Common myeloid progenitor, CD34-positive (primary cell): Measurements from ENCODE around the gene HOXC11.

Source experiments
- CTCF ChIA-PET: fragments of 350-600 bp; sonication (Branson Sonifier 250); formaldehyde crosslinking; loops from one replicate; lab custom pipeline; 2021; ENCODE audit warnings: antibody characterized with exemption; lab: Charles Lee
- POLR2A ChIA-PET: fragments of 350-600 bp; sonication (Branson Sonifier 250); formaldehyde crosslinking; loops from one replicate; lab custom pipeline; 2021; ENCODE audit warnings: antibody characterized with exemption; lab: Charles Lee
- DNase-seq, 3 donors: peaks; one replicate each; pipeline versions ENCODE4 v3.0.0 to v3.0.0-alpha.2; 2013
- H3K27ac ChIP-seq, 2 experiments: 1 replicate in 1 of 2; 2 replicates in 1 of 2; pipeline ENCODE4 v1.7.0; 2013; ENCODE audit warnings: inconsistent platforms in 2 of 2, low read length in 2 of 2, mild to moderate bottlenecking in 2 of 2, low read depth in 1 of 2, moderate library complexity in 1 of 2; ENCODE audit not compliant: severe bottlenecking in 2 of 2, insufficient read depth in 1 of 2, poor library complexity in 1 of 2
- H3K27me3 ChIP-seq, 5 experiments: replicated peaks in 2 of 5; 1 replicate in 3 of 5; 2 replicates in 2 of 5; pipeline versions ENCODE4 v1.6.1 to v1.7.0; 2013; ENCODE audit warnings: low read length in 4 of 5, mild to moderate bottlenecking in 2 of 5, moderate library complexity in 2 of 5, inconsistent platforms in 1 of 5; ENCODE audit not compliant: insufficient read depth in 5 of 5, control insufficient read depth in 4 of 5
- H3K36me3 ChIP-seq, 4 experiments: 1 replicate in 2 of 4; 2 replicates in 2 of 4; pipeline versions ENCODE4 v1.6.1 to v1.7.0; 2013; ENCODE audit warnings: low read length in 3 of 4, control low read depth in 1 of 4, mild to moderate bottlenecking in 1 of 4; ENCODE audit not compliant: control insufficient read depth in 4 of 4, insufficient read depth in 4 of 4
- H3K4me1 ChIP-seq, 4 experiments: 1 replicate in 3 of 4; 2 replicates in 1 of 4; pipeline versions ENCODE4 v1.6.1 to v1.7.1; 2013; ENCODE audit warnings: low read length in 3 of 4, mild to moderate bottlenecking in 3 of 4, control low read depth in 1 of 4, inconsistent platforms in 1 of 4, moderate library complexity in 1 of 4; ENCODE audit not compliant: control insufficient read depth in 4 of 4, insufficient read depth in 4 of 4; ENCODE audit errors: control extremely low read depth in 1 of 4
- H3K4me3 ChIP-seq, 7 experiments: 1 replicate in 4 of 7; 2 replicates in 3 of 7; pipeline versions ENCODE4 v1.5.1 to v1.7.0; 2013; ENCODE audit warnings: mild to moderate bottlenecking in 7 of 7, low read length in 6 of 7, moderate library complexity in 6 of 7, inconsistent platforms in 2 of 7, low read depth in 2 of 7, control low read depth in 1 of 7; ENCODE audit not compliant: insufficient read depth in 4 of 7, control insufficient read depth in 1 of 7; ENCODE audit errors: extremely low read depth in 1 of 7
- H3K9me3 ChIP-seq, 5 experiments: 1 replicate in 4 of 5; 2 replicates in 1 of 5; pipeline versions ENCODE4 v1.6.1 to v1.7.1; 2013; ENCODE audit warnings: low read length in 4 of 5, mild to moderate bottlenecking in 2 of 5, inconsistent platforms in 1 of 5, low read depth in 1 of 5, moderate library complexity in 1 of 5; ENCODE audit not compliant: control insufficient read depth in 4 of 5, insufficient read depth in 2 of 5; ENCODE audit errors: control extremely low read depth in 1 of 5
- WGBS: methylation state at CpG from one replicate; pipeline ENCODE4 v1.1.5; 2013; ENCODE audit not compliant: insufficient coverage; 5-methylcytosine and 5-hydroxymethylcytosine counted together

HOXC11 gene

DNA sequence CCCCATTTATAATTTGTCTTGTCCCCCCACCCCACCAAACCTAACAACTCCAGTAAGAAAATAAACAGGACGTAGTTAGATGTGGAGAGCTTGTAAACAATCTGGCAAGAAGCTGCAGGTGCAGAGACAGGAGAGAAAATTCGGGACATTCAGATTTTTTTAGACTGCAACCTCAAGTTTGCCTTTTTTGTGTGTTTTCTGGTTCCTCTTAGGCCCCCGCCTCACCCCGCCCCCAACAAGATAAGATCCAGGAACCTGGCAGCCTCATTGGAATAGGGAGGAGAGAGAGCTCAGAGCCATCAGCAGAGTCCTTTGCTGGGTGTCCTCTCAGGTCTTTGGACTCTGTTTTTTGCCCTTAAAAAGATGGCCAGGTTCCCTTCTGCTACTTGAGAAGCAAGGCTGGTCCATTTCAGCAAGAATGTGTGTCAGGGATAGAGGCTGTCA lies 14.9 kb downstream of the HOXC11 start:
- POLR2A ChIA-PET, result no interaction called here
- peaks cover 0 to 8% (median 0%) of the 10 kb centered on the region in 5 experiments for H3K9me3 ChIP-seq
- 8% methylated on average over 4 of the region's 4 CpGs for WGBS
- DNase-seq, result no peak
- peaks cover 0 to 25% (median 19%) of the 10 kb centered on the region in 4 experiments for H3K4me1 ChIP-seq
- CTCF ChIA-PET, result interaction anchor here (0.9 to 5.6 kb wide), 22 partner anchors 10 to 232 kb away, joined by 3 to 46 read pairs (median 4); partner anchors contain the start of gene HOXC9
- no peak overlapping the region for H3K27ac ChIP-seq
- H3K27me3 ChIP-seq, result peaks cover 36 to 99% (median 64%) of the 10 kb centered on the region in 5 experiments
- no peak overlapping the region for H3K4me3 ChIP-seq
- H3K36me3 ChIP-seq, result no peaks in the 10 kb centered on the region

DNA sequence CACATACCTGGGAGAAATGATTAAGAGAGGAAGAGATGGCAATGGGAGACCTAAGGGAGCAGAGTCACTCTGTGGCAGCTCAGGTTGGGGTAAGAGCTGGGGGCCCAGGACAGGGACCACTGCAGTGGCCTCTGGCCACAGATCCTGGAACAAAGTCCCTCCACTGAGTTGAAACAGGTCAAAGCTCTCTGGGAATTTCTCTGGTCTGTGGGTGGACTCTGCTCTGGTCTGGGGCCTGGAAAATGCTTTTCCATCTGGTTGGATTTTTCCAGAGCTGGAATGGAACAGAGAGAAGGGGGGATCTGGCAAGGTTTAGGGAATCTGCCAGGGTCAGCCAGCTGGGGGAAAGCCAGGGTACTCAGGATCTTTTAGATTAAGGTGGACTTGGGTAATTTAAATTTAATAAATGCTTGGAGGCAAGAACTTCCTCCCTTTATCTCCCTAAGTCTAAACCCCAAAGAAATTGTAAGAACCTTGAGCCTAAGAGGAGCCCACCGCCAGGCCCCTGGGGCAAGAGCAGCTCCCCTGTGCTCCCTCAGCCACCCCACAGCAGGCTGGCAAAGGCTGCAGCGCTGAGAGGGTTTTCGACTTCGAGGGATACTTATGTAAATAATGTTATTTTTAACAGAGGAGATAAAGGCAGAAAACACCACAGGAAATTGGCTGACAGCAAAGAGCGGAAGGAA lies 15.8 kb downstream of the HOXC11 start:
- H3K27me3 ChIP-seq, result peaks cover 36 to 99% (median 60%) of the 10 kb centered on the region in 5 experiments
- H3K4me3 ChIP-seq, result no peak overlapping the region
- ChIA-PET CTCF (interaction anchor here (1.1 to 5.6 kb wide), 19 partner anchors 11 to 233 kb away, joined by 3 to 46 read pairs (median 5); partner anchors contain the start of gene HOXC9), POLR2A (no interaction called here)
- no peaks in the 10 kb centered on the region for H3K36me3 ChIP-seq
- WGBS, result 0% methylated on average over 1 of the region's 5 CpGs
- H3K4me1 ChIP-seq, result peaks cover 0 to 24% (median 16%) of the 10 kb centered on the region in 4 experiments
- H3K9me3 ChIP-seq, result peaks cover 0 to 6% (median 0%) of the 10 kb centered on the region in 5 experiments
- no peak for DNase-seq
- no peak overlapping the region for H3K27ac ChIP-seq

DNA sequence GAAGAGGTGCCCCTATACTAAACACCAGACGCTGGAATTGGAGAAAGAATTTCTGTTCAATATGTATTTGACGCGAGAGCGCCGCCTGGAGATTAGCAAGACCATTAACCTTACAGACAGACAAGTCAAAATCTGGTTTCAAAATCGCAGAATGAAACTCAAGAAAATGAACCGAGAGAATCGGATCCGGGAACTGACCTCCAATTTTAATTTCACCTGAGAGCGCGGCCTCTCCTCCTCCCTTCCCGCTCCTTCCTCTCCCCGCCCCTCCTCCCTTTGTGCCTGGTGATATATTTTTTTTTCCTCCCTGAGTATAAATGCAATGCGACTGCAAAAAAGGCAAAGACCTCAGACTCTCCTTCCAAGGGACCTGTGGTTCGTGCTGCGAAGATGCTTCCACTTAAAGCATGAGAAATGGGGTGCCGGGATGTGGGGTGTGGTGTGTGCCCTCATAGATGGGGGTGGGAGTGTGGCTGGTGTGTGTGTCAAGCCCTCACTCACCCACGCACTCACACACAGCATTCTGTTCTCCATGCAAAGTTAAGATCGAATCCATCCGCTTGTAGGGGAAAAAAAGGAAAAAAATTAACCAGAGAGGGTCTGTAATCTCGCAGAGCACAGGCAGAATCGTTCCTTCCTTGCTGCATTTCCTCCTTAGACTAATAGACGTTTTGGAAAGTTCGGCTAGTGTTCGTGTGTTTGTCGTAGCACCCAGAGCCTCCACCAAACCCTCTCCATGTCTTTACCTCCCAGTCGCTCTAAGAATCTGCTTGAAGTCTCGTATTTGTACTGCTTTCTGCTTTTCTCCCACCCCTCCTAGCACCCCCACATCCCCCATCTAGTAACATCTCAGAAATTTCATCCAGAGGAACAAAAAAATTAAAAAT lies 16.5 kb downstream of the HOXC11 start:
- Histone ChIP-seq H3K4me3 (no peak overlapping the region), H3K36me3 (no peaks in the 10 kb centered on the region), H3K27me3 (peaks cover 33 to 99% (median 62%) of the 10 kb centered on the region in 5 experiments), H3K4me1 (peaks cover 0 to 21% (median 11%) of the 10 kb centered on the region in 4 experiments), H3K9me3 (peaks cover 0 to 2% (median 0%) of the 10 kb centered on the region in 5 experiments), H3K27ac (no peak overlapping the region)
- under 1% methylated on average over 20 of the region's 28 CpGs for WGBS
- ChIA-PET POLR2A (no interaction called here), CTCF (interaction anchor here (0.9 to 5.6 kb wide), 12 partner anchors 10 to 235 kb away, joined by 3 to 46 read pairs (median 6); partner anchors contain the start of genes HOXC12 and HOXC9)
- DNase-seq, result peak; percentile 60 to 77 (median 74)

DNA sequence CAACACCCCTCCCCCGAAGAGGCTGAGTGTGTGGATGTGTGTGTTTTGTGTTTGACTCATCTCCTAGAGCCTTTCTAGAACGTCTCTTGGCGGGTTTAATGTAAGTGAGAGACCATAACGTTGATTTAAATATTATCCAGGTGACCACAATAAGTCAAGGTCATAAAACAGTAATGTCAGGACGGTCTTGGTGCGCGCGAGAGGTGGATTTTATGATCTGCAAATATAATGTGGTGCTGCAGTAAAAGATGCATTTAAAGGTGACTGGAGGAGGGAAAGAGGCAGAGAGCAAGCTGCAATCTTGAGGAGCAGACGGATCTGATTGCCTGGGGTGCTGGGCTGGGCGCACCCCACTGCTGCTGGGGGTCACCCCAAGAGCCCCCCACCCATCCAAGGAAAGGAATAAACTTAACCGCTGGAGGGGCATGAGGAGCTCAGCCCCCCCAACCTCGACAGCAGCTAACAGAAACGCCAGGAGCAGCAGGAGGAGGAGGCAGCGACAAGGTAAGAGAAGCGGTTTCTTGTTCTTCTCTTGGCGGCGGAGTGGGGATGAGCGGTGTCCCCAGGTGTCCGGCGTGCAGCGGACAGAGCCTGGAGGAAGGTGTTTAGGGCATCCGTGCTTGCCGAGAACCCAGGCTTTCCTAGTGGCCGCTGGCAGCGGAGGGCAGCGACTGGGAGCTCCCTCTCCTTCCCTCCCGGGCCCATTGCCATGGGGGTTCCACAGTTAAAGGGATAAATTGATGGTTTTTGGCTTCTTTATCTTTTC lies 17.6 kb downstream of the HOXC11 start:
- Histone ChIP-seq H3K9me3 (peaks cover 0 to 2% (median 0%) of the 10 kb centered on the region in 5 experiments), H3K4me1 (peaks cover 0 to 24% (median 14%) of the 10 kb centered on the region in 4 experiments), H3K4me3 (no peak overlapping the region), H3K27ac (no peak overlapping the region), H3K36me3 (no peaks in the 10 kb centered on the region), H3K27me3 (peaks cover 33 to 100% (median 66%) of the 10 kb centered on the region in 5 experiments)
- POLR2A ChIA-PET, result no interaction called here
- WGBS, result 7% methylated on average over 13 of the region's 27 CpGs
- no peak for DNase-seq
- CTCF ChIA-PET, result interaction anchor here (0.6 to 3.8 kb wide), 14 partner anchors 11 to 234 kb away, joined by 3 to 23 read pairs (median 3); partner anchors contain the start of genes HOXC12, HOXC5 and HOXC9

DNA sequence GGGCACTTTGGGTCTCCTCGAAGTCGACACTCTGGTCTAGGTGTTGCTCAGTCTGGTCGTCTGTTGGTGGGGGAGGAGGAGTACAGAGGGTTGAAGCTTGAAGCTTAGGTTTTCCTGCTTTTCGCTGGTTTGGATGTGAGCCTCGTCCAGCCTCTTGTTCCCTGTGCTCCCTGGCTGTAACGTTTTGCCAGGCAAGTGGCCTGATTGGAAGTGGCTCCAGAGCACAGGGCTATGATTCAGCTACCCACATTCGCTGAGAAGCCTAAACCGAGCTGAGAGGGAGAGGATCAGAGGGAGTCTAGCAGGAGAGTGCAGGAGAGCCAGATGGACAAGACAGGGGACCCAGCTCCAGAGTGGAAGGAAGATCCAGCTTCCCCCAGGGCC lies 18.1 kb downstream of the HOXC11 start:
- H3K4me3 ChIP-seq, result no peak overlapping the region

DNA sequence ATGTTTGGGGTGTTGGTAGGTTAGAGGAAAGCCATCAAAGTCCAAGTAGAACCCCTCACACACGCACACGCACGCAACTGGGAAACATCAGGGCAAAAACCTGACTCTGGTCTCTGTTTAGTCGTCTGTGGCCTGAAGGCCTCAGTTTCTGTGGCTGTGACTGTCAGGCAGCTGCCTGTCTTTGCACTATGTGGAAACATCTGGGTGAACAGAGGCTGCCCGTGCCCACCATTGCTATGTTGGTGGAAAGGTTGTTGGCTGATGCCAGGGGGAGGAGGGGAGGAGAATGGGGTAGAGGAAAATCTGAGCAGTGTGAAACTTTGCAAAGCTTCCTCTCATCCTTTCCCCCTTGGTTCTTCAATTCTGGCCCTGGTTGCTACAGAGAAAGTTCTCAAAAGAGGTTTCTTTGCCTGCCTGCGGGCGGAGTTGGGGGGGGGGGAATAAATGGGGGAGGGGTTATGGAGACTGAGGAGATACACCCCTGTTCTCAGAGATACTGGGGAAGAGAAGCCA lies 19.5 kb downstream of the HOXC11 start:
- Histone ChIP-seq H3K4me3 (no peak overlapping the region), H3K27me3 (peaks cover 21 to 100% (median 68%) of the 10 kb centered on the region in 5 experiments), H3K36me3 (no peaks in the 10 kb centered on the region), H3K9me3 (no peaks in the 10 kb centered on the region), H3K27ac (no peak overlapping the region), H3K4me1 (peaks cover 0 to 25% (median 13%) of the 10 kb centered on the region in 4 experiments)
- ChIA-PET CTCF (interaction anchor here (1.1 to 3.8 kb wide), 8 partner anchors 8 to 222 kb away, joined by 3 to 23 read pairs (median 4); partner anchors contain the start of genes HOXC10 and HOXC9), POLR2A (interaction anchor here (0.5 kb wide), 1 partner anchor 225 kb away, joined by 3 read pairs; no protein-coding TSS in a partner anchor)
- no peak for DNase-seq
- WGBS, result no CpG with 5 or more reads among the region's 7 CpGs

More for the DNA sequence above, 18.1 kb downstream of the HOXC11 start:
- no peak for DNase-seq
- no peaks in the 10 kb centered on the region for H3K36me3 ChIP-seq
- 6% methylated on average over 7 of the region's 8 CpGs for WGBS
- ChIA-PET CTCF (interaction anchor here (0.6 to 3.8 kb wide), 13 partner anchors 11 to 226 kb away, joined by 3 to 23 read pairs (median 4); partner anchors contain the start of genes HOXC12, HOXC5 and HOXC9), POLR2A (no interaction called here)
- no peak overlapping the region for H3K27ac ChIP-seq
- H3K9me3 ChIP-seq, result peaks cover 0 to 2% (median 0%) of the 10 kb centered on the region in 5 experiments
- peaks cover 0 to 25% (median 13%) of the 10 kb centered on the region in 4 experiments for H3K4me1 ChIP-seq
- peaks cover 33 to 100% (median 66%) of the 10 kb centered on the region in 5 experiments for H3K27me3 ChIP-seq
